NCI-H446 treated with DMSO at 0.1 percent for 48 hours (cell line): ENCODE results near the gene KDM4B.

Experiments used
- DNase-seq: peaks from one replicate; lab custom pipeline; 2025; lab: John Stamatoyannopoulos, UW

The KDM4B gene

GRCh38 chr19:5068233-5069072, 99.5 kb downstream of the KDM4B start:
- DNase-seq: no peak

DNA sequence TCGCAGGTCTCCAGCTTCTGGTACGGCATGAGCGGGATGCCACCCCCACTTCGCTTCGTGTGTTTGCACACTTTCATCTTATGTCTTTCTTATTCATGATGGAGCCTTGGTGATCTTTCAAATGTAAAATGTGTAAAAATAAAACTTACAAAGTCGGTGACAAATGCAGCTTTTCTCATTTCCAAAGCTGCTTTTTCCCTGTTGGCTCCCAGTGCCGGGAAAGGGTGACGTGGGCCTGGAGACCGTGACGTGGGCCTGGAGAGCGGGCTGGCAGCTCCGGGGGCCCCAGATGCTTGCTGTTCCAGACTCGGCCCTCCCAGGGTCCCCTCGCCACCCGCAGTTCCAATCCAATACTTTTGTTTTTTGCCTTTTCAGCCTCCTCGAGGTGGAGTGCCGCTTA, 101.4 kb downstream of the KDM4B start:
- no peak for DNase-seq

GRCh38 chr19:5070930-5071329, 102.0 kb downstream of the KDM4B start:
- DNase-seq: no peak

DNA sequence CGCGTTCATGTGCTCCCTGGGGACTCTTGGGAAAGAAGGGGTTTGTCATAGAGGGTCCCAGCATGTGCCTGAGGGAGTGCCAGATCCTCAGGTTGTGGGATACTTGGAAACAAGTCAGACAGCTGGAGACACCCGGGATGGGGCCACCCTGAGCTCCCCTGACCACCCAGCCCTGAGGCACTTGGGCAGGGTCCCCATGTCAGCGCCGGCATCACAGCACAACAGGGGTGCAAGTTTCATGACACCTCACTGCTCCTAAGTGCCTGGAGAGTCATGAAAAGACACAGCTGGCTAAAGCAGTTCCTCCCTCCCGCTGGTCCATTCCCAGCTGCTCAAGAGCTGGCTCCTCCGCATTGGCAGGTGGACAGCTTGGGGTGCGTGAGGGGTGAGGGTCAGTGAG, 102.7 kb downstream of the KDM4B start:
- no peak for DNase-seq

DNA sequence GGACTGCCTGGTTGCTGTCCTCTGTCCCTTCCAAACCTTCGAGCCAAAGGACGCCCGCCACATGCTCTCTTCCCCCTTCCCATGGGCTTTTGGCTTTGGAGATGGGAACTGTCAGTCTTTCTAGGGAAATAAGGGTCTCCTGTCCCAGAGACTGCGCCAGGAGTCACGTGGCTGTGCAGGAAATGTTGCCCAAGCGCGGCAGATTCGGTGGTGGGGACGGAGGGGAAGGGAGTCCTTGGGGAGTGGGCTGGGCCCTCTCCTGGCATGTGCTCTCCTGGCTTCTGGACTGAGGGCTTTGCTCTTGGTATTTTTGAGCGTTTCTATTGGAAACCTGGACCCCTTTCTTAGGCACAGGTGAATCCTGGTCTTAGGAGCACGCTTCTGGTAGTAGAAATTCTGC, 103.2 kb downstream of the KDM4B start:
- DNase-seq: no peak

GRCh38 chr19:5073153-5073844, 104.4 kb downstream of the KDM4B start:
- DNase-seq: no peak

DNA sequence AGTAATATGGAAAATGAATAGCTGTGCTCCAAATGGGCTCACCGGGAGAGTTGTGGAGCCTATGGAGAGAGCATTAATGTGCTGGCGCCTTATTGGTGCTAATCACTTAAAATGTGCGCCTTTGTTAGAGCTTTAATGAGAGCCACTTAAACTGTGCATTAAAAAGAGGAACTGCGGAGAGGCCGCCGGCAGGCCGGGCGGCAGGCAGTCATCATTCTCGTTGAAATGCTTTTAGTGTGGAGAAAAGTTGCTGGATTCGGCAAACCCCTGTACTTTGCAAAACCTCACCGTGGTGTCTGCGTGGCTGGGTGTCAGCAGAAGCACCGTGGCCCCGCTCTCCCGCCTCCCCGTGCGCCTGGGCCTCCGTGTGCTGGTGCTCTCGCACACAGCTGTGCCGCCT, 105.5 kb downstream of the KDM4B start:
- DNase-seq: no peak

- no peak for DNase-seq
Measured at GRCh38 chr19:5074830-5075394, 106.0 kb downstream of the KDM4B start.

GRCh38 chr19:5075597-5075996, 106.7 kb downstream of the KDM4B start:
- no peak for DNase-seq

DNA sequence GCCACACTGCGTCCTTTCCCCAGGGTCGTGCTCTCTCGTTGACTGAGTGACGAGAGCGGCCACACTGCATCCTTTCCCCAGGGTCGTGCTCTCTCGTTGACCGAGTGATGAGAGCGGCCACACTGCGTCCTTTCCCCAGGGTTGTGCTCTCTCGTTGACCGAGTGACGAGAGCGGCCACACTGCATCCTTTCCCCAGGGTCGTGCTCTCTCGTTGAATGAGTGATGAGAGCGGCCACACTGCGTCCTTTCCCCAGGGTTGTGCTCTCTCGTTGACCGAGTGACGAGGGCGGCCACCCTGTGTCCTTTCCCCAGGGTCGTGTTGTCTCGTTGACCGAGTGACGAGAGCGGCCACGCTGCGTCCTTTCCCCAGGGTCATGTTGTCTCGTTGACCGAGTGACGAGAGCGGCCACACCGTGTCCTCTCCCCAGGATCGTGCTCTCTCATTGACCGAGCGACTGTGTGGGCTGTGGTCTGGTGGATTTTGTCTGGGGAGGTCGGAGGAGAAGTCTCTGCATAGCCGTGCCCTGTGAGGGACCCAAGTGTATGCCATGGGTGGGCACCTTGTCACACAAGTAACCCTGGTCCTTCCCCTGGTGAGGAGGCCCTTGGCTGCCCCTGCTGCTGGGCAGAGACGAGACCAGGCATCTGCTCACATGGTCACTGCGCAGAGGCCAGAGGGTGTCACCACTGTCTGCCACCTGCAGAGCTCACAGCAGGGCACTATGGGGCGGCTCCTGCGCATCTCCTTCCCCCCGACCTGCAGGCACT, 107.7 kb downstream of the KDM4B start:
- no peak for DNase-seq

DNA sequence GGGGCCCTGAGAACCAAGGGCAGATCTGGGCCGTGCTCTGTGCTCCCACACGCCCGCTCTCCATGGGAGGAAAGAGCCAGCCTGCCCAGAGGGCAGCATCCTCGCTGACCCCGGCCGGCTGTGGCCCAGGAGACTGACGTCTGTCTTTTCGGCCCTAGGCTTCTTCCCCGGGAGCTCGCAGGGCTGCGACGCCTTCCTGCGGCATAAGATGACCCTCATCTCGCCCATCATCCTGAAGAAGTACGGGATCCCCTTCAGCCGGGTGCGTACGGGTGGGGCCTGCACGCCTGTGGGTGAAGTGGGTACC, 108.2 kb downstream of the KDM4B start:
- no peak for DNase-seq

- DNase-seq: no peak
Measured at GRCh38 chr19:5078182-5078581, 109.3 kb downstream of the KDM4B start.

- DNase-seq: no peak
Measured at GRCh38 chr19:5078666-5079065, 109.8 kb downstream of the KDM4B start.

GRCh38 chr19:5079071-5079774, 110.3 kb downstream of the KDM4B start:
- DNase-seq: no peak

DNA sequence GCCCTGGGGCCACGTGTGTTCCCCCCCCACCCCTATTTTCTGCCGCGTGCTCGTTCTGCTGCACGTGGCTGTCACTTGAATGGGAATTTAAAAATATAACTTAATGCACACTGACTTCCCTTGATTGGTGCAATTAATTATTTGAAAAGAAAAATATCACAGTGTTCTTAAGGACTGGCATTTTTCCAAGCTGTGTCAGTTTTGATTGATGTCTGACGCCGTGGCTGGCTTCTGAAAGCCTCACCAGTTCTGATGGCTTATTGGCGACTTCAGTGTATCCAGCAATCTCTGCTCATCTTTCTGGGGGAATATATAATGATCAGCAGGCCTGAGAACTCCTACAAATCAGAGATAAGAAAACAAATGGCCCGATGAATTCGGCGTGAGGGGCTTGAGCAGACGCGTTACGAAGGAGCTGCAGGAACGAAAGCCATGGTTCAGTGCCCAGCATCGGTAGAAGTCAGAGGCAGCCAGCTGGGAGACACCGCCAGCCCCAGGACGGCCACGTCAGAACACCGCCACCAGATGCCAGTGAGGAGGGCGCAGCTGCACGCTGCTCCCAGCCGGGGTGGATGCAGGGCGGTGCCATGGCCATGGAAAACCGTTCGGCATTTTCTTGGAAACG, 111.2 kb downstream of the KDM4B start:
- peak; percentile 74 for DNase-seq

DNA sequence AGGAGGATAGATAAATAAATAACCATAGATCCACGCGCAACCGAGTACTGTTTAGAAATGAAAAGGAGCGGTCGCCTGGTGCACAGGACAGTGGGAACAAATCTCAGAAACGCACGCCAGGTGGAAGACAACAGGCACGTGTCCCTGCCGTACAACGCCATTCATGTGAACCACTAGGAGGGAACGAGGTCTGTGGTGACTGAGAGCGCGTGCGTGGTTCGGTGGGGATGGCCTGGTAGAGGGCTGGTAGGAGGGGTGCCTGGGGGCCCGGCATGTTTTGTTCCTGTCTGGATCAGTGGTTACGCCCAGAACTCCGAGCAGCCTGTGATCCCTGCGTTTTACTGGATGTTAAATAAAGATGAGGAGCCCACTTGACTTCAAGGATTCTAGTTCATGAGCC, 111.9 kb downstream of the KDM4B start:
- no peak for DNase-seq

DNA sequence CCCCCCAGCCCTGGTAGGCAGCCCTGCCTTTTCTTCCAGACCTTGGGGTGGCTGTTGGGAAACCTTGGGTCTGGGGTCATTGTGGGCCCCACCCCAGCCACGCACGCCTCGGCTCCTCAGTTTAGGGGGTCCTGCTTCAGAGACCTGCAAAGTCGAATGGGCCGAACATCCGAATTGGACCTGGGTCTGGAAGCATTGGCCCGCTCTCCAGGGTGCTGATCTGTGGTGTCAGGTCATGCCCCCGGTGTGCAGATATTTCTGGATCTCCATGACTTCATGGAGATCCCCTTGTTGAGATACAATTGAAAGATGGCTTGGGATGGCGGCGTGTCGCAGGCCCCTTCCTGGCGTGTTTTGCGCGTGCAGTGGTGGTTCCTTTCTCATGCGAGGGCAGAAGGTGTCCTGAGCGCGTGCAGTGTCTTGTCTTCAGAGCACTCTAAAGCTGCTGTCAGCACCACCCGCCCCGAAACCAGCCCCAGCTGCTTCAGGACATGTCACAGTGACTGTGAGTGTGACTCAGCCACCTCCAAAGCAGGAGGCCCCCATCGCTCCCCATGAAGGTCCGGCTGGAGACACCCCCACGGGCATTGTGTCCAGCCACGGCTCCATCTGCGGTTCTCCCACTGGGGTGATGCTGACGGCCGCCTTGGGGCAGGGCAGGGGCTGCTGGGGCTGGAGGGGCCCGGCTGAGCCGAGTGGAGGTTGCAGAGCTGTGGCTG, 112.7 kb downstream of the KDM4B start:
- DNase-seq: no peak

DNA sequence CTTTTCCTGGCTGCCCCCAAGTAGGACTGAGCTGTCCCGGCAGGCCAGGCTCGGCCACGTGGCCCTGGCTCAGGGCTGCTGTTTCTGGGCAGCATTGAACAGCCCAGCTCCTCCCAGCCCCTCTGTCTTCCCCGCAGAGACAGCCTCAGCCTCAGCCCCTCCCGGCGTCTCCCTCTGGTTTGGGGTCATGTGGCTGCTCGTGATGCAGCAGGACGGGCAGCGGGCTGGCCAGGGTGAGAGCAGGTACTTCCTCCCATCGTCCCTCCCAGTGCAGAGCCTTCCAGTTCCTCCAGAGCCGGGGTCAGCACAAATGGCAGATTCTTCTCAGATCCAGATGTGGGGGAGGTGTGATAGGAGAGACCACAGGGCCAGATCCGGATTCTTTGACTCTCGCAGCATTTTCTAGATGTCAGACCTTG, 114.6 kb downstream of the KDM4B start:
- DNase-seq: no peak

GRCh38 chr19:5085566-5085965, 116.7 kb downstream of the KDM4B start:
- no peak for DNase-seq

DNA sequence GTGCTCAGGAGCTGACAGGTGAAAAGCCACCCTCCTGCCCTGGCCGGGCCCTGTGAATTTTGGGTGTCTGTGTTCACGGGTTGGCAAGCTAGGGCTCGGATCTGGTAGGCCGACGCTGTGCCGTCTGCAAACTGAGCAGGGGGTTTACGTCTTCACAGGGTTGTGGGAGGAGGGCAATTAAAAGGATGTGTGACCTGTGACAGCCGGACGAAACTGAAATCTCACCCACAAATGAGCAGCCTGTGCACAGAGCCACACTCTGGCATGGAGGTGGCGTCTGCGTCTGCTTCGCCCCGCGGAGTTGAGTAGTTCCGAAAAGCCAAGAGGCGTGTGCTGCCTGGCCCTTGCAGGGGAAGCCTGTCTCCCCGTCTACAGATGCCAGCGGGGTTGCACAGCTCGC, 117.3 kb downstream of the KDM4B start:
- no peak for DNase-seq
